ENCODE measurements around the gene FKBP11.
"Not testable (repeated sequence)": the region's sequence is repeated elsewhere in the genome, so short reads cannot be mapped to it uniquely, and the experiment has no call there.

The FKBP11 gene

DNA sequence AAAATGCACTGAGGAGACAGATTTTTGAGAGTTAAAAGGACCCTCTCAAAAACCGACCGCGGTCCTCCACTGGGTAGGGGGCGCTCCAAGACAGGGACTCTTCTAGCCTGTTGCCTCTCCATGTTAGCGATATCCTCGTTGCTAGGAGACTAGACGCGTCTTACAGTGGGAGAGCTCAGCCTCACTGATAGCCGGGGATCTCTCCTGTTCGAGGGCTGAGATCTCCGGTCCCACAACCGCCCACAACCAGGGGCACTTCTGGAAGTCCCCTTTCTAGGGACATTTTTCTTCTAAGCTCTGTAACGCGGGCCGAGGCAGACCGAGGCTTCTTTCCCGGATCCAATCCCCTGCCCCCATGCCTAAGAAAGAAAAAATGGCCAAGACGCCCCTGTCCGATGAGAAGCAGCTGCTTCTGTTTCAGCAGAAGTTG, 21.3 kb downstream of the FKBP11 start:
- DNase-seq, result peak; percentile 85 to 90

DNA sequence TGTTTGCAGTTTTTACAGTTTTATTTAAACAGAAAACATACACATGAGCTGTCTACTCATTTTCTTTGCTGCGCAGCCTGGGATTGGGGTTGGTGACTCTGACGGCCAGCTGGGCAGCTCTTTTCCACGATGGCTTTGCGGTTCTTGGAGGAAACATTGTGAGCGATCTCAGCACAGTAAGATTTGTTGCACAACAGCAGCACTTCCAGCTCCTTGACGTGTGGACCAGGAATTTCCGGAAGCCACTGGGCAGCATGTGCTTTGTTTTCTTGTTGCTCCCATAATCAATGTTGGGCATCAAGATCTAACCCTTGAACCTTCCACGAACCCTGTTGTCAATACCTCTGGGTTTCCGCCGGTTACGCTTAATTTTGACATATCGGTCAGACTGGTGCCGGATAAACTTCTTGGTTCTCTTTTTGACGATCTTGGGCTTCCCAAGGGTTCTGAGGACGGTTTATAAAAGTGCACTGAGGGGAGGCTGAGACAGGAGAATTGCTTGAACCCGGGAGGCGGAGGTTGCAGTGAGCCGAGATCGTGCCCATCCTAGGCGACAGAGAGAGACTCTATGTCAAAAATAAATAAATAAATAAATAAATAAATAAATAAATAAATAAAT, 21.8 kb downstream of the FKBP11 start:
- no peak for DNase-seq

DNA sequence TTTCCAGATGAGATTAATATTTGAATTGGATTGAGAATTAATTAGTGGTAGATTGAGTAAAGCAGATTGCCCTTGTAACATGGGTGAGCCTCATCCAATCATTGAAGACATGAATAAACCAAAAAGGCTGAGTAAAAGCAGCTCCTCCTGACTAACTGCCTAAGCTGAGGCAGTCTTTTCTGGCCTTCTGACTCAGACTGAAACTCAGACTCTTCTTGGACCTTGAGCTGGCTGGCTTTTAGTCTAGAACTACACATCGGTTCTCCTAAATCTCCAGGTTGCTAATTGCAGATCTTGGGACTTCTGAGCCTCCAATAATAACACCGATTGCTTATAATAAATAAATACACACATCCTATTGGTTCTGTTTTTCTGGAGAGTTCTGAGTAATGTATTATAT, 24.0 kb downstream of the FKBP11 start:
- DNase-seq, result no peak

DNA sequence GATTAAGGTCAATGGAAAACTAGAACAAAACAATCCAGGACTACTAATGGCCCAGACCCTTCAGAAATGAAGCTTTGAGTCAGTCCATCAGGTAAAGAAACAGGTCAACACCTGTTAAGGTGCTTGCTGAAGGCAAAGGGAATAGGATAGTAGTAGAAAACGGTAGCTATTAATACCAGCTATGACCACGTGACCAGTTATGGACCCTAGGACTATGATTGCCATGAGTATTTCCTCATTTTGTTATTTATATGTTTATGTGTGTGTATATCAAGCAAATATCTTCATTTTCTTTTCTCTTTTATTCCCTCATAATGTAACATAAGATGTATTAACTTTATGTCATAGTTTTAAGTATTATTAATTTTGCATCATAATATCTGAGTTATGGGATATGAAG, 25.6 kb downstream of the FKBP11 start:
- no peak for DNase-seq

DNA sequence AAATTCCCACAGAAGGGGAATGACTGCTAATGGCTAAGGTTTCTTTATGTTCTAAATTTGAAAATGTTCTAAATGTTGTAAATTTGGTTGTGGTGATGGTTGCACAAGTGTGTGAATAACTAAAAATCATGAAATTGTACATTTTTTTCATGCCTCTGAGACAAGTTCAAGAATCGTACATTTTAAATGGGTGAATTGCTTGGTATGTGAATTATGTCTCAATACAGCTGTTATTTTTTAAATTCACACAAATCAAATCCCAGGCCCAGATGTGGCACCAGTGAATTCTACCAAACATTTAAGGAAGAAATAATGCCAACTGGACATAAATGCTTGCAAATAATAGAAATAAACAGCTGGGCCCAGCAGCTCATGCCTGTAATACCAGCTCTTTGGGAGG, 31.0 kb downstream of the FKBP11 start:
- no peak for DNase-seq

DNA sequence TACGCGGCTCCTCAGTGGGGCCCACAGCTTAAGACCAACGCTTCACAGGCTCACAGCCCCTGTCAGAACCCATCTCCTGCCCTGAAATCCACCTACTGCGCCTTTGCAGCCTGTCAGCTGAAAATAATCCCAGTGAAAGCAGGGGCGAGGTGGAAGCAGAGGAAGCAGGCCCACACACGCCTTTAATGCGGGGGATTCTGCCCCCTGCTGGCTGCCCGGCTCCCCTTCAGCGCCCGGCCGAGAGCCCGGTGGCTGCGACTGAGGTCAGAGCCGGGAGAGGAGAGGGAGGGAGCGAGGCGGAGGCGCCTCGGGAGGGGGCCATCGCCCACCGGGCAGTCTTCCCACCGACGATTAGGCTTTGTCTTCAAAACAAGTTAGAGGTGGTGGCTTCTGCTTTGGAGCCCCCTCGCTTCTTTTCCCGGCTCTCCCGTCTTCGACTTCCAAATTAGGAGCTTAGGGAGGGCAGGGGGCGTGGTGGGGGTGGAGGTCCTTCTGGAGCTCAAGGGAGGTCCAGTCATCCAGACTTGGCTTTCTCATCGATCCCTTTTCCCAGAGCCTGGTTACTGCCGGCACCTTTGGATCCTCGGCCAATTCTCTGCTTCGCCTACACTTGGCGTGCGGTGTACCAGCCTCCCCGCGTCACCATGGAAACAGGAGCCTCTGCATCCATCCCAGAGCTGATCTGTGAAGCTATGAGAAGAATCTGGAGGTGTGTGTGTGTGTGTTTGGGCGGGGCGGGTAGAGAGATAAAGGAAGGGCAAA, 34.5 kb downstream of the FKBP11 start:
- peak; percentile 72 to 75 for DNase-seq

DNA sequence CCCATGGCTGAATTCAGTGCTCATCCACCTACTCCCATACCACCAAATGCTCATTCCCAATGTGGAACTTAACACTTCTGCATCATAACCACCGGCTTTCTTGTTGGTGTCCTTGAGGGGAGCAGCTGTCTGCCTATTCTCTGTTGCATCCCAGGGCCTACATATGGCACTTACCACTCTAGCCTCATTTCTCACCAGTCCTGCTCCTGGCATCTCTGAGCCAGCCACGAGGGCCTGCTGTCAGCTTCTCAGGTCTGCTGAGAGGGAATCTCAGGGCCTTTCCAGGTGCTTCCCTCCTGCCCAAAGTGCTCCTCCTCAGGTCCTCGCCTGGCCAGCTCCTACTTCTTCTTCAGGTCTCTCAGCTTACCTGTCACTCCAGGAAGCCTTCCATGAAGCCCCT, 35.6 kb downstream of the FKBP11 start:
- no peak for DNase-seq

DNA sequence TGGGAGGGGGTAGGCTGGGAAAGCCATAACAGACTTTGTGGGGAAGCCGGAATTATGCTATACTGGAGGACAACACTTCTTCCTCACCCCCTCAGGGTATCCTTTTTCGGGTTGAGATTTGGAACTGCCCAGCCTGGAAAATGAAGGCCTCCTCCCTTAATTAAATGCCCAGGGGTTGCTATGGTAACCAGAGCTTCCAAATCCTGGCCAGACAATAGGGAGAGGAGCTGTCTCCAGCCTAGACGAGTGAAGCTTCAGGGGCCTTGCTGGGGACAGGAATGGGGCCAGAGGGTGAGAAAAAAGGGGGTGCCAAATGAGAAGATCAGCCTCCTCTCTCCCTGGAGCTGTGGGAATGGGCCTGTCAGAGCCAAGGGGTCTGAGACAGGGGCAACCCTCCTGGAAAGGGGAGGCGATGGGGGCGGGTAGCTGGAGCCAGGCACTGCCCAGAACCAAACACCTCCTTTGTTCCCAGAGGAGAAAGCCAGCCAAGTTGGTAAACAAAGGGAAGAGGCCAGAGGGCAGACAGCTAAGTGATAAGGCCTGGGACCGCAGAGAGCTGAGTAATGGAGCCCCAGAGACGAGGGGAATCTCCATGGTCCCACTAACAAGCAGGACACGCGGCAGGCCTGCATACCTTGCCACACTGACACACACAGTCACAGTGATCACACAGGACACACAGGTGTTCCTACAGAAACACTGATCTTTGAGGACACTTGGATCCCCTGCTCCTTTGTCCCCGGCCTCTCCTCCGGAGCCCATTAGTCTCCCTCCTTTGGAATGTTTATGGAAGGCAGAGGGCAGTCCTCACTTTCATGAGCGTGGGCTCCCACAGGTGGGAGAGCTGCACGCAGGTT, 41.8 kb downstream of the FKBP11 start:
- DNase-seq, result no peak

DNA sequence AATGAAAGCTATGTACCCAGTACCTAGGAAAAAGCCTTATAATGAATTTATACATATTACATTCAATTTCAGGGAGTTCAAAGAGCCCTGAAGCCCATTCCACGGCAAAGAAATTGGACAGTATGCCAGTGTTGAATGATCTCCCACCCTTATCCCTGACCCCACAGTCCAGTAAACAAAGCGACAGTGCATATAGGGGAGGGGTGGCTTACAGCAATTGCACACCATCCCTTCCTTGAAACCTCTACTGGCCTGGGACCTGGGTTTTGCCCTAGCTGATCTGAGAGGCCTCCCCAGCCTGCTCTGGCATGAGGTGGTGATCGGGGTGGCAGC, 42.4 kb downstream of the FKBP11 start:
- no peak for DNase-seq

DNA sequence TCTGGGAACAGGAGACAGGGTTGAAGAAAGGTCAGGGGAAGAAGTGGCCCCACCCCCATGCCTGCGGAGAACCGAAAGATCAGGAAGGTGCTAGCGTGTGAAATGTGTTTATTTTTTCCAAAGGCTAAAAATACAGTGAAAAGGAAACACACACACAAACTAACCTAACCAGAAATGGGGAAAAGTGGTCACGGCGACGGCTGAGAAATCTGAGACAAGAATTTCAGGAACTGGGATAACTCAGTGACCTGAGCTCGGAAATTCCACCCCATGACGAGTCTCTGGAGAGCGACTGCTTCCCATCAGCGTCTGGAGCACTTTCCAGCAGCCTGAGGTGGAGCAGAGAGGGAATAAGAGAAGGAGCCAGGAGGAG, 43.0 kb downstream of the FKBP11 start:
- DNase-seq, result no peak

DNA sequence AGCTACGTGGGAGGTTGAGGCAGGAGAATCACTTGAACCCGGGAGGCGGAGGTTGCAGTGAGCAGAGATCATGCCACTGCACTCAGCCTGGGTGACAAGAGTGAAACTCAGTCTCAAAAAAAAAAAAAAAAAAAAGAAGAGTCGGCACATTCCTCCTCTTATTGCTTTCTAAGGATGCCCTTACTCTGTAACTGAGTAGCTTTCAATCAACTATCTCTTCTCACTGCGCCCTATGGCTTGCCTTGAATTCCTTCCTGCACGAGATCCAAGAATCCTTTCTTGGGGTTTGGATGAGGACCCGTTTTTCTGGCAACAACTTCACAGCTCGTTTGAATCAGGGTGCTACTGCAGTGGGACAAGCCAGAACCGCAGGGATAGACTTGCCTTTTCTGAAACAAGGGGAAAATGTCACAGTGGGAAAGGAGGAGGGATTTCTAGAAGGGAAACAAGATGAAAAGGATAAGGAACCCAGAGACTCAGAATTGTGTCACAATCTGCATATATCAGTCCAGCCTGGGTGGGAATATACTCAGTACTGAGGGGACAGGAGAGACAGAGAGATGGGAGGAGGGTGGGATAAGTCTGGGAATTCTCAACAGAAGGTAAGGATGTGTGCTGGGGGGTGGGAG, 43.5 kb downstream of the FKBP11 start:
- no peak for DNase-seq

DNA sequence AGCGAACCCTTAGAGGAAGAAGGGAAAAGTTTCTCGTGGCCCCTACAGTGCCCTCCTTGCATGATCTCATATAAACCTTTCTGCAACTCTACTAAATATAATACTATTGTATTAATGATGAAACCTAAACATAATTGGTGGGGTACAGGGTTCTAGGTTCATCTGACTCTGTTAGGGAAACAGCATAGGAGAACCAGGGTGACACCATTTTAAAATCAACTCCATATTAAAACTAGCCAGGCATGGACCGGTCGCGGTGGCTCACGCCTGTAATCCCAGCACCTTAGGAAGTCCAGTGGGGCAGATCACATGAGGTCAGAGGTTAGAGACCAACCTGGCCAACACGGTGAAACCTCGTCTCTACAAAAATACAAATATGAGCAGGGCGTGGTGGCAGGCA, 44.6 kb downstream of the FKBP11 start:
- no peak for DNase-seq

DNA sequence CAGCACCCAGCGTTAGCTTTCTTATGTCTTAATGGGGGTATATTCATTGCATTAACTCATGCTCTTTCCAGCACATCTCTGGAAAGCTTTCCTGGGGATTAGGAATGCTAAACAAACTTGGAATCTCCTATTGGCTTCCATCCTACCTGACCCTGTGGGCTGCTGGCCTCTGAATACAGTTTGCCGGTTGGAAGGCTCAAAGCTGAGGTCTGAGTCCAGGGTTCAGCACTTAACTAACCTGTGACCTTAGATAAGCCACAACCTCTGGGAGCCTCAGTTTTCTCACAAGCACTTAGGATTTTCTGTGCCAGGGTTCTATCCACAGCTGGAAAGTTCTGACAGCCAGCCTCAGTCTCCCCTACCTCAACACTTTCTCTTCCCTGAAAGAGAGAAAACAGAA, 46.7 kb downstream of the FKBP11 start:
- no peak for DNase-seq

DNA sequence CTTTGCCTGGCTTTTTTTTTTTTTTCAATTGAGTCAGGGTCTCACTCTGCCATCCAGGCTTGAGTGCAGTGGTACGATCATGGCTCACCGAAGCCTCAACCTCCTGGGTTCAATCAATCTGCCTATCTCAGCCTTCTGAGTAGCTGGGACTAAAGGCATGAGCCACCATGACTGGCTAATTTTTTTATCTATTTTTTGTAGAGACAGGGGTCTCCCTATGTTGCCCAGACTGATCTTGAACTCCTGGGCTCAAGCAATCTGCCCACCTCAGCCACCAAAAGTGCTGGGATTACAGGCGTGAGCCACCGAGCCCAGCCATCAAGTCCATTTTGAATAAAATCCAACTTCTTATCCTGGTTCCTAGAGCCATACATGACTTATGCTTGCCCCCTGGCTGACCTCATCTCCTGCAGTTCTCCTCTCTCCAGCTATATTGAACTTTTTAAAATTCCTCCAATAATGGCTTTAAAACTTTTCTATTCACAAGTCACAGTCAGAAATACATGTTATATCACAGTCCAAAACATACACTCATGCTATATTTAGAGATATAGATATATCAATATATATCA, 49.3 kb downstream of the FKBP11 start:
- no peak for DNase-seq

DNA sequence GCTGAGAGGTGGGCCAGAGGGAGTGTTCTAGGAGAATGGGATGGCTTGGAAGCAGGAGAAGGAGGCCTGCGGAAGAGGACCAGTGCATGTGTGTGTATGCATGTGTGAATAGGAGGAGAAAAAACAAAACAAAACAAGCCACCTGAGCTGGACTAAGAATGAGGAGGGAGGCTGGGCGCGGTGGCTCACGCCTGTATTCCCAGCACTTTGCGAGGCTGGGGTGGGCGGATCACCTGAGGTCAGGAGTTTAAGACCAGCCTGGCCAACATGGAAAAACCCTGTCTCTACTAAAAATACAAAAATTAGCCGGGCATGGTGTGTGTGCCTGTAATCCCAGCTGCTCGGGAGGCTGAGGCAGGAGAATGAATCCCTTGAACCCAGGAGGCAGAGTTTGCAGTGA, 51.8 kb downstream of the FKBP11 start:
- DNase-seq, result not testable (repeated sequence)

DNA sequence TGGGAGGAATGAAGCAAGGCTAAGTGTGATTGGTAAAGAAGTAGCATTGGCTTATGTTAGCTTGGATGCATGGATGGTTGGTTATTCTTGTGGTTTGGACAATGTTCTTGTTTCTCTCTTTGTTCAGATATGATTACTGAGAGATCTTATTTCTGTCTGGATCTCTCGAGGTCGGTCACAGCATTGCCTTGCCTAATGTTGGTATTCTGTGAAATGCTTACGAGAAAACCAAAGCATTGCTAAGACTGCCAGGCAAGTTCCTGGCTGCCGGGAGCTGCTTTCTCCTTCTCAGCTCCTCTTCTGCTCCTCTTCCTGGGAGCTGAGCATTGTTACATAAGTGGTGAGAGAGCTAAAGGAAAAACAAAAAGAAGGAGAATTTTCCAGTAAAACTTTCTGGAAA, 52.2 kb downstream of the FKBP11 start:
- DNase-seq, result no peak

Measured in CD4-positive, alpha-beta T cell treated with Interleukin-1 beta for 1 hour (primary cell).